BE2C (cell line): ENCODE data around the gene CASKIN1.

Experiments used
- DNase-seq: peaks from one replicate; pipeline ENCODE4 v3.0.0-alpha.2; 2020
- H3K27me3 ChIP-seq: fragments of 250-450 bp; sonication (Bioruptor Pico); 2 replicates; pipeline ENCODE4 v1.5.1; 2020; ENCODE audit warnings: mild to moderate bottlenecking
- H3K36me3 ChIP-seq: fragments of 250-450 bp; sonication (Bioruptor Pico); 2 replicates; pipeline ENCODE4 v1.5.1; 2020; ENCODE audit warnings: mild to moderate bottlenecking
- H3K4me1 ChIP-seq: fragments of 250-450 bp; sonication (Bioruptor Pico); 2 replicates; pipeline ENCODE4 v1.5.1; 2020
- H3K4me3 ChIP-seq: 2 replicates; pipeline ENCODE4 v1.5.1; 2011; ENCODE audit warnings: low read depth, low read length
- H3K9me3 ChIP-seq: fragments of 250-450 bp; sonication (Bioruptor Pico); 2 replicates; pipeline ENCODE4 v1.5.1; 2020
- CTCF ChIP-seq: IDR thresholded peaks from 2 replicates; pipeline ENCODE4 v1.5.1; 2012; ENCODE audit warnings: mild to moderate bottlenecking, low read depth, low read length

The CASKIN1 gene

GRCh38 chr16:2236337-2237101, 40.1 kb upstream of the CASKIN1 start, which contains the start of gene DNASE1L2:
Gene DNASE1L2, plus strand, starts transcription at chr16:2236444. Its CDS starts 373 bp downstream, at chr16:2236817.
- TF ChIP-seq CTCF = no peak
- Histone ChIP-seq H3K4me1 (no peaks in the 10 kb centered on the region), H3K36me3 (peaks cover 40% of the 10 kb centered on the region), H3K4me3 (no peak within 1 kb of the TSS), H3K9me3 (no peaks in the 10 kb centered on the region), H3K27me3 (no peaks in the 10 kb centered on the region)
- no peak for DNase-seq

- H3K27me3 ChIP-seq = no peaks in the 10 kb centered on the region
- H3K36me3 ChIP-seq = peaks cover 47% of the 10 kb centered on the region
- no peaks in the 10 kb centered on the region for H3K4me1 ChIP-seq
- DNase-seq = no peak
- H3K4me3 ChIP-seq = no peak overlapping the region
- TF ChIP-seq CTCF = no peak
- no peaks in the 10 kb centered on the region for H3K9me3 ChIP-seq
These were observed 39.4 kb upstream of the CASKIN1 start for GRCh38 chr16:2235695-2236336.

DNA sequence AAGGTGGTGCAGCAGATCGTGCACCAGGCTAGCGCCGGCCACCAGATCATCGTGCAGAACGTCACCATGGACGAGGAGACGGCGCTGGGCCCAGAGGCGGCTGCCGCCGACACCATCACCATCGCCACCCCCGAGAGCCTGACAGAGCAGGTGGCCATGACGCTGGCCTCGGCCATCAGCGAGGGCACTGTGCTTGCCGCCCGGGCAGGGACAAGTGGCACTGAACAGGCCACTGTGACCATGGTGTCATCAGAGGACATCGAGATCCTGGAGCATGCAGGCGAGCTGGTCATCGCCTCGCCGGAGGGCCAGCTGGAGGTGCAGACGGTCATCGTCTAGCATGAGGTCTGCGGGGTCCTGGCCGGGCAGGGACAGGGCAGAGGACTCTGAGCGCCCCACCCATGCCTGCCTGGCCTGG, 38.8 kb upstream of the CASKIN1 start:
- Histone ChIP-seq H3K36me3 (peaks cover 52% of the 10 kb centered on the region), H3K27me3 (no peaks in the 10 kb centered on the region), H3K9me3 (no peaks in the 10 kb centered on the region), H3K4me1 (no peaks in the 10 kb centered on the region), H3K4me3 (no peak overlapping the region)
- TF ChIP-seq CTCF = no peak
- no peak for DNase-seq

DNA sequence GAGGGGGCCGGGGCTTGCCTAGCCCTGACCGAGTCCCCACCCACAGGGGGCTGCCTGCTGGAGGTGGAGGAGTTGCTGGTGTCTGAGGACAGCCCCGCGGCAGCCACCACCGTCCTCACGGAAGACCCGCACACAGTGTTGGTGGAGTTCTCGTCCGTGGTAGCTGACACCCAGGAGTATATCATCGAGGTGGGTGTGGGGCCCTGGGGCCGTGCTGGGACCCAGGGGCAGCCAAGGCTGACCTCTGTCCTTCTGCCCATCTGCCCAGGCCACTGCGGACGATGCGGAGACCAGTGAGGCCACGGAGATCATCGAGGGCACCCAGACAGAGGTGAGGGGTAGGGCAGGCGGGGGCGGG, 38.4 kb upstream of the CASKIN1 start:
- no peaks in the 10 kb centered on the region for H3K9me3 ChIP-seq
- H3K4me1 ChIP-seq = no peaks in the 10 kb centered on the region
- no peak for DNase-seq
- H3K4me3 ChIP-seq = no peak overlapping the region
- no peak for TF ChIP-seq CTCF
- peaks cover 54% of the 10 kb centered on the region for H3K36me3 ChIP-seq
- no peaks in the 10 kb centered on the region for H3K27me3 ChIP-seq

GRCh38 chr16:2233872-2234812, 37.7 kb upstream of the CASKIN1 start:
- H3K4me1 ChIP-seq = no peaks in the 10 kb centered on the region
- no peak for DNase-seq
- H3K4me3 ChIP-seq = no peak overlapping the region
- no peaks in the 10 kb centered on the region for H3K9me3 ChIP-seq
- no peak for TF ChIP-seq CTCF
- H3K36me3 ChIP-seq = peaks cover 61% of the 10 kb centered on the region
- no peaks in the 10 kb centered on the region for H3K27me3 ChIP-seq
